ENCODE results near the gene SHISA7. TPM values are rescaled to one million over a fixed set of nuclear protein-coding genes. Genes with fewer than 3 reads are reported as not detected.

The SHISA7 gene
- polyA plus RNA-seq, 3 donors = 0.01 TPM; not detected in 2

DNA sequence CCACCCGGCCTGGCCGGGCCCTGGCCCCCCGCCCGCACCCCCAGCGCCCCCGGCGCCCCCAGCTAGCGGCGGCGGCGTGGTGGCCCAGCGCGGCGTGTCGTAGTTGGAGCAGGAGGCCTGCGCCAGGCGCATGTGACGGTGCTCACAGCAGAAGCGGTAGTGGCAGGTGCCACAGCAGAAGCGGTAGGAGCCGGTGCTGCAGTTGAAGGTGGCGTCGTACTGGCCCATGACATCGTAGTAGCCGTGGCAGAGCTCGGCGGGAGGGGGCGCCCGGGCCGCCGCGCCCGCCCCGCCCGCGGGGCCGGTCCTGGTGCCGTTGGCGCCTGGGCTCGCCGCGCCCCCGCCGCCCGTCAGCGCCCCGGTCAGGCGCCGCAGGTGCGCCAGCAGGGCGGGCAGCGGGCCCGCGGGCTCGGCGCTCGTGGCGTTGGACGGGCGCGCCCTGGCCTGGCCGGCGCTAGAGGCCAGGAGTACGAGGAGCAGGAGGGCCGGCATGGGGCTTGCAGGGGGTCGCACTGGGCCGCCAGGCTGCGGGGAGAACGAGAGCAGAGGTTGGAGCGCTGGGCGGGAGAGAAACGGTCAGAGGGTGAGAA lies 633 bp downstream of the SHISA7 start:
- Histone ChIP-seq H3K27ac (ENCODE audit: low read depth in 1 of 2, low read length in 2 of 2) (no peak overlapping the region), H3K4me1 (ENCODE audit: control insufficient read depth in 1 of 2, insufficient read depth in 2 of 2, low read length in 2 of 2) (peaks cover 21 to 24% of the 10 kb centered on the region in 2 donors), H2AFZ (ENCODE audit: insufficient read depth, low read depth, low read length, poor library complexity, severe bottlenecking) (no peak overlapping the region), H4K20me1 (ENCODE audit: insufficient read depth, low read length) (no peaks in the 10 kb centered on the region), H3K4me2 (replicated peaks; ENCODE audit: extremely low read depth, low read length, poor library complexity, severe bottlenecking) (no peak overlapping the region), H3K4me3 (replicated peaks in 1 of 3; ENCODE audit: low read depth in 2 of 3, low read length in 3 of 3) (no peak overlapping the region), H3K79me2 (ENCODE audit: insufficient read depth, low read length) (no peaks in the 10 kb centered on the region), H3K36me3 (replicated peaks in 1 of 2; ENCODE audit: control insufficient read depth in 1 of 2, insufficient read depth in 2 of 2, low read length in 2 of 2) (no peaks in the 10 kb centered on the region), H3K9me3 (replicated peaks in 1 of 2; ENCODE audit: control insufficient read depth in 1 of 2, insufficient read depth in 1 of 2, low read length in 2 of 2) (peaks cover 0 to 22% of the 10 kb centered on the region in 2 donors), H3K27me3 (ENCODE audit: control insufficient read depth in 2 of 2, insufficient read depth in 2 of 2, low read length in 2 of 2) (peaks cover 26 to 74% of the 10 kb centered on the region in 2 donors), H3K9ac (ENCODE audit: insufficient read depth, low read length, poor library complexity, severe bottlenecking) (no peak overlapping the region)
- Mint-ChIP-seq H3K9me3 (peaks cover 0 to 38% (median 13%) of the 10 kb centered on the region in 7 donors), H3K4me3 (peak overlapping the region in 1 of 2 donors; percentile 74), H3K27me3 (ENCODE audit: low read depth in 3 of 3) (peaks cover 41 to 80% (median 60%) of the 10 kb centered on the region in 3 donors), H3K4me1 (peaks cover 21% of the 10 kb centered on the region), H3K27ac (no peak overlapping the region), H3K36me3 (peaks cover 5 to 12% of the 10 kb centered on the region in 2 donors)
- intact Hi-C loops (cut with micrococcal nuclease) = no loop called here
- under 1% methylated on average over 65 of the region's 72 CpGs for WGBS (ENCODE audit: insufficient coverage)
- no peak for TF ChIP-seq CTCF (IDR thresholded peaks at IDR 0.05)
- DNase-seq = no peak

DNA sequence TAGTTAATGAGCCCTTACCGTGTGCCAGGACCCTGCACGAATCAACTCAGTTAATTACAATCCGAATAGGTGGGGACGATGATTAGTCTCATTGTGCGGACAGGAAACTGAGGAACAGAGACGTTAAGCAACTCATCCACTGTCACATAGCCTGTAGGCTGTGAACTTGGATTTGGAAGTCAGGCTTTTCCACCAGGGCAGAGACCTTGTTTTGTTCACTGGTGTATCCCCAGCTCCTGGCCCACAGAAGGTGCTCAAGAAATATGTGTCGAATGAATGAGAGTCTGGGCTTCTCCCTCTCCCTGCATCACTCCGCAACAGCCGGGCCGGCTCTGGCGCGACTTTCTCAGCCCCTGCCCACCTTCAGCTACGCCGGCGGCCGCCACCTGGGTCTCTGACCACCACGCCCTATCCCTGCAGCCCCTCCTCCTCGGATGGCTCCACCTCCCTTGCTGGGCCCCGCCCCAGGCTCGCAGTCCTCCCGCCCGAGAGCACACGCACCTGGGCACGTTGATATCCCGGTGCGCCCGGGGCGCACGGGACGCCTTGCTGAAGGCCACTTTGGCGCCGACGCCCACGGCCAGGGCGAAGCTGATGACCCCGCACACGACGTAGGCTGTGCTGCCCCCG lies 1.3 kb downstream of the SHISA7 start:
- Histone ChIP-seq H3K9me3 (replicated peaks in 1 of 2; ENCODE audit: control insufficient read depth in 1 of 2, insufficient read depth in 1 of 2, low read length in 2 of 2) (peaks cover 0 to 22% of the 10 kb centered on the region in 2 donors), H2AFZ (ENCODE audit: insufficient read depth, low read depth, low read length, poor library complexity, severe bottlenecking) (no peak overlapping the region), H3K4me2 (replicated peaks; ENCODE audit: extremely low read depth, low read length, poor library complexity, severe bottlenecking) (peak overlapping the region; percentile 44), H4K20me1 (ENCODE audit: insufficient read depth, low read length) (no peaks in the 10 kb centered on the region), H3K36me3 (replicated peaks in 1 of 2; ENCODE audit: control insufficient read depth in 1 of 2, insufficient read depth in 2 of 2, low read length in 2 of 2) (no peaks in the 10 kb centered on the region), H3K4me3 (replicated peaks in 1 of 3; ENCODE audit: low read depth in 2 of 3, low read length in 3 of 3) (peak overlapping the region in 1 of 3 experiments; percentile 32), H3K4me1 (ENCODE audit: control insufficient read depth in 1 of 2, insufficient read depth in 2 of 2, low read length in 2 of 2) (peaks cover 21 to 24% of the 10 kb centered on the region in 2 donors), H3K27ac (ENCODE audit: low read depth in 1 of 2, low read length in 2 of 2) (no peak overlapping the region), H3K79me2 (ENCODE audit: insufficient read depth, low read length) (no peaks in the 10 kb centered on the region), H3K9ac (ENCODE audit: insufficient read depth, low read length, poor library complexity, severe bottlenecking) (no peak overlapping the region), H3K27me3 (ENCODE audit: control insufficient read depth in 2 of 2, insufficient read depth in 2 of 2, low read length in 2 of 2) (peaks cover 26 to 70% of the 10 kb centered on the region in 2 donors)
- intact Hi-C loops (cut with micrococcal nuclease) = no loop called here
- H3K27ac Mint-ChIP-seq = no peak overlapping the region
- peaks cover 5 to 12% of the 10 kb centered on the region in 2 donors for H3K36me3 Mint-ChIP-seq
- H3K27me3 Mint-ChIP-seq (ENCODE audit: low read depth in 3 of 3) = peaks cover 44 to 83% (median 60%) of the 10 kb centered on the region in 3 donors
- peaks cover 0 to 38% (median 13%) of the 10 kb centered on the region in 7 donors for H3K9me3 Mint-ChIP-seq
- no peak for DNase-seq
- 2% methylated on average over 33 of the region's 39 CpGs for WGBS (ENCODE audit: insufficient coverage)
- H3K4me1 Mint-ChIP-seq = peaks cover 21% of the 10 kb centered on the region
- H3K4me3 Mint-ChIP-seq = peak overlapping the region in 1 of 2 donors; percentile 92
- TF ChIP-seq CTCF (IDR thresholded peaks at IDR 0.05) = no peak

All from CD14-positive monocyte (primary cell).